Activated B cell treated with CpG ODN at 0.5 μM for 24 hours (primary cell): ENCODE measurements around the gene BOD1L1. TPM values are rescaled to one million over a fixed set of nuclear protein-coding genes. Genes with fewer than 3 reads are reported as not detected.

Source experiments
- ATAC-seq: fragments of 200-7000 bp; cut with Tn5 transposase; one replicate; pipeline ENCODE4 v1.10.0; 2021; ENCODE audit warnings: low read depth, mild to moderate bottlenecking, moderate library complexity
- CTCF ChIA-PET: fragments of 350-600 bp; sonication (Branson Sonifier 250); formaldehyde crosslinking; loops from one replicate; lab custom pipeline; 2021; ENCODE audit warnings: antibody characterized with exemption; lab: Charles Lee
- POLR2A ChIA-PET: fragments of 350-600 bp; sonication (Branson Sonifier 250); formaldehyde crosslinking; loops from one replicate; lab custom pipeline; 2021; ENCODE audit warnings: antibody characterized with exemption; lab: Charles Lee
- DNase-seq: peaks from one replicate; pipeline ENCODE4 v3.0.0; 2022
- H3K27ac Mint-ChIP-seq: one replicate; pipeline ENCODE4 v1.8.0; 2020; ENCODE audit warnings: mixed read lengths
- H3K27me3 Mint-ChIP-seq: one replicate; pipeline ENCODE4 v1.8.0; 2021; ENCODE audit warnings: mixed read lengths
- H3K36me3 Mint-ChIP-seq: one replicate; pipeline ENCODE4 v1.8.0; 2021; ENCODE audit warnings: low read depth, mixed read lengths
- H3K4me1 Mint-ChIP-seq: one replicate; pipeline ENCODE4 v1.8.0; 2021; ENCODE audit warnings: mixed read lengths
- H3K4me3 Mint-ChIP-seq: one replicate; pipeline ENCODE4 v1.8.0; 2020; ENCODE audit warnings: mild to moderate bottlenecking, mixed read lengths
- H3K9me3 Mint-ChIP-seq: one replicate; pipeline ENCODE4 v1.8.0; 2020; ENCODE audit warnings: mixed read lengths
- CTCF ChIP-seq: fragments of 200-600 bp; IDR thresholded peaks from one replicate; pipeline ENCODE4 v1.8.0; 2022; ENCODE audit warnings: antibody characterized with exemption, mild to moderate bottlenecking
- intact Hi-C: fragments of 100-400 bp; cut with micrococcal nuclease; formaldehyde crosslinking; loops from one replicate; pipeline ENCODE4 v1.15.1; 2024
- total RNA-seq: library from RNA; stranded (reverse); gene quantifications from 2 replicates; pipeline ENCODE4 v1.2.3, GENCODE V29; 2022

BOD1L1 gene
- total RNA-seq, 1 donor from 2014 or later: 79.3 TPM

DNA sequence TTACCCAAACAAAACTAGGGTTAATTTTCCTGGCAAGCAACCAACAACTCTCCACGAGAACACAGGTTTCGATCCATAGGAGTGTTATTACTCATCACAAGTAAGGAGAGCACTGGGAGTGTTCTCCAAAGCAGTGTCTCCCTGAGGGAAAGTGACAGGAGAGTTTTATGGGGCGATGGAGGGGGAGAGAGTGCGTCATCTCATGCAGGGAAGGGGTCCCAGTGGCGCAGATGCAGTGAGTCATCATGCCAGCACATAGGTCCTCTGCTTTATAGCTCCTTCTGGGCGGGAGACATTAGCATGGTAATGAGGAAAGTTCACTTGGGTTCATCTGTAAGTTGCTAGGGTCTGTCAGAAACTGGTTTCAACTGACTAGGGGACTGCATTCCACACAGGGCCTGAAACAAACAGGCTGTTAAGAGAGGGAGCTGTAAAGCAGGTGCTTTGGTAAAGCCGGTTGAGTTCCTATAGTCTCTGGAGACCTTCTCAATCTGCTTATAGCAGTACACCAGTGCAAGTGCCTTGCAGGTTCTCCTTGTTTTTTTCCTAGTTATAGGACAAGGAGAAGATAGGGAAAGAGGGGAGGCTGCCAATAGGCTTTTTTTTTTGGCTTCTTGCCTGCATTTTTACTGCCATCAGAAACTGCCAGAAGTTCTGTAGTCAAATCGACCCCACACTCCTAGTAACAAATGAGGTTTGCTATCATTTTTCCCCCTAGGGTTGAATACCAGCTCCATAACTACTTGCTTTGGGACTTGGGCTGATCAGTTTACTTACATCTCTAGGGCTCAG lies 12.8 kb upstream of the BOD1L1 start:
- intact Hi-C loops: no loop called here
- TF ChIP-seq CTCF: no peak
- H3K4me1 Mint-ChIP-seq: no peaks in the 10 kb centered on the region
- no peak overlapping the region for H3K27ac Mint-ChIP-seq
- H3K4me3 Mint-ChIP-seq: no peak overlapping the region
- ChIA-PET POLR2A (no interaction called here), CTCF (interaction anchor here (1.0 kb wide), 1 partner anchor 12 kb away, joined by 3 read pairs; no protein-coding TSS in a partner anchor)
- DNase-seq (no peak), ATAC-seq (no peak)
- peaks cover 29% of the 10 kb centered on the region for H3K27me3 Mint-ChIP-seq
- H3K9me3 Mint-ChIP-seq: no peaks in the 10 kb centered on the region
- no peaks in the 10 kb centered on the region for H3K36me3 Mint-ChIP-seq

- intact Hi-C loops: no loop called here
- H3K36me3 Mint-ChIP-seq: no peaks in the 10 kb centered on the region
- CTCF ChIA-PET: no interaction called here
Measured at GRCh38 chr4:13635286-13635799, 7.8 kb upstream of the BOD1L1 start.

DNA sequence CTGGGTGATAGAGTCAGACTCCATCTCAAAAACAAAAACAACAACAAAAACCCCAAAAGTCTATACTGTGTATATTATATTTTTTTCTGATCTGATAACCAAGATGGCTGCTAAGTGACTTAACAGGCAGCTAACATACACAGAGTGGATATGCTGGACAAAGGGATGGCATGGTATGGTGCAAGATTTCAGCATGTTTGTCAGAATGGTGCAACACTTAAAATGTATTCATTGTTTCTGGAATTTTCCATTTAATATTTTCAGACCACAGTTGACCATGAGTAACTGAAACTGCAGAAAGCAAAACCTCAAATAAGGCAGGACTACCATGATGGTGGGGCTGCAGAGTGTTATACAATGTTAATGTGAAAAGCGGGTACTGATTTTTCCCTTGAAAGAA lies 6.1 kb upstream of the BOD1L1 start:
- intact Hi-C loops: no loop called here
- TF ChIP-seq CTCF: no peak
- Mint-ChIP-seq H3K27me3 (peaks cover 12% of the 10 kb centered on the region), H3K27ac (no peak overlapping the region), H3K36me3 (no peaks in the 10 kb centered on the region), H3K9me3 (no peaks in the 10 kb centered on the region), H3K4me1 (peaks cover under 1% of the 10 kb centered on the region), H3K4me3 (no peak overlapping the region)
- ATAC-seq: no peak
- CTCF ChIA-PET: no interaction called here
- POLR2A ChIA-PET: no interaction called here
- DNase-seq: no peak

More at GRCh38 chr4:13635286-13635799, 7.8 kb upstream of the BOD1L1 start:
- Mint-ChIP-seq H3K4me3 (no peak overlapping the region), H3K4me1 (no peaks in the 10 kb centered on the region), H3K27me3 (peaks cover 15% of the 10 kb centered on the region), H3K9me3 (no peaks in the 10 kb centered on the region), H3K27ac (no peak overlapping the region)
- ATAC-seq (no peak), DNase-seq (no peak)
- no peak for TF ChIP-seq CTCF
- POLR2A ChIA-PET: no interaction called here

- no peaks in the 10 kb centered on the region for H3K9me3 Mint-ChIP-seq
- TF ChIP-seq CTCF: no peak
- intact Hi-C loops: loop anchor here (1.0 to 5.0 kb wide), 9 partner anchors 12 to 1375 kb away; partner anchors contain the start of genes CPEB2 and RAB28
Measured at GRCh38 chr4:13627178-13627605, 333 bp downstream of the BOD1L1 start.

More at GRCh38 chr4:13627178-13627605, 333 bp downstream of the BOD1L1 start:
- Mint-ChIP-seq H3K4me3 (peak overlapping the region; percentile 98), H3K27ac (peak overlapping the region; percentile 97), H3K36me3 (peaks cover 34% of the 10 kb centered on the region), H3K4me1 (peaks cover 59% of the 10 kb centered on the region), H3K27me3 (no peaks in the 10 kb centered on the region)
- peak; percentile 25 for ATAC-seq
- ChIA-PET POLR2A (interaction anchor here (1.8 to 3.3 kb wide), 6 partner anchors 9 to 1376 kb away, joined by 4 to 42 read pairs (median 12); partner anchors contain the start of gene CPEB2), CTCF (no interaction called here)
- DNase-seq: no peak
